Adipocyte (in vitro differentiated cells): Measurements from ENCODE around the gene USP17L27.
"Not testable (repeated sequence)": the region's sequence is repeated elsewhere in the genome, so short reads cannot be mapped to it uniquely, and the experiment has no call there.

Source experiments
- DNase-seq: peaks from one replicate; pipeline ENCODE4 v3.0.0-alpha.2; 2015; ENCODE audit warnings: low read depth
- H3K27me3 ChIP-seq: replicated peaks from 2 replicates; pipeline ENCODE4 v1.7.0; 2013; ENCODE audit warnings: mild to moderate bottlenecking, low read length, moderate library complexity; ENCODE audit not compliant: control insufficient read depth, insufficient read depth
- H3K36me3 ChIP-seq: 2 replicates; pipeline ENCODE4 v1.7.0; 2013; ENCODE audit warnings: low read length, mild to moderate bottlenecking, moderate library complexity; ENCODE audit not compliant: control insufficient read depth, insufficient read depth, severe bottlenecking
- H3K4me1 ChIP-seq: 2 replicates; pipeline ENCODE4 v1.7.0; 2013; ENCODE audit warnings: mild to moderate bottlenecking, low read length, moderate library complexity; ENCODE audit not compliant: control insufficient read depth, insufficient read depth
- H3K4me3 ChIP-seq: 2 replicates; pipeline ENCODE4 v1.7.0; 2013; ENCODE audit warnings: mild to moderate bottlenecking, low read length, moderate library complexity
- H3K9ac ChIP-seq: 2 replicates; pipeline ENCODE4 v1.7.0; 2013; ENCODE audit warnings: mild to moderate bottlenecking, low read length, moderate library complexity
- H3K9me3 ChIP-seq: 2 replicates; pipeline ENCODE4 v1.7.0; 2013; ENCODE audit warnings: mild to moderate bottlenecking, low read length, moderate library complexity; ENCODE audit not compliant: control insufficient read depth

The USP17L27 gene

GRCh38 chr4:9343848-9344247, at the start of gene USP17L27:
Gene USP17L27 (plus strand): TSS chr4:9344148. CDS start chr4:9344148, 0 bp downstream.
- not testable (repeated sequence) for H3K27me3 ChIP-seq, DNase-seq, H3K4me3 ChIP-seq, H3K36me3 ChIP-seq, H3K9ac ChIP-seq, H3K4me1 ChIP-seq, H3K9me3 ChIP-seq

- H3K27me3 ChIP-seq, H3K36me3 ChIP-seq, H3K4me3 ChIP-seq, H3K9ac ChIP-seq, DNase-seq, H3K9me3 ChIP-seq, H3K4me1 ChIP-seq: not testable (repeated sequence)
These were observed 19.8 kb upstream of the USP17L27 start for GRCh38 chr4:9324191-9324590.

- not testable (repeated sequence) for H3K9ac ChIP-seq, H3K27me3 ChIP-seq, DNase-seq, H3K36me3 ChIP-seq, H3K9me3 ChIP-seq, H3K4me3 ChIP-seq, H3K4me1 ChIP-seq
These were observed 19.1 kb upstream of the USP17L27 start, which contains the start of gene USP17L24 for GRCh38 chr4:9324865-9325264. Gene USP17L24 (plus strand): TSS chr4:9325165. CDS start chr4:9325165, 0 bp downstream.

- not testable (repeated sequence) for DNase-seq, H3K9me3 ChIP-seq, H3K36me3 ChIP-seq, H3K27me3 ChIP-seq, H3K4me3 ChIP-seq, H3K9ac ChIP-seq, H3K4me1 ChIP-seq
These were observed 14.3 kb upstream of the USP17L27 start, which contains the start of gene USP17L25 for GRCh38 chr4:9329611-9330010. Gene USP17L25 (plus strand): TSS chr4:9329911. CDS start chr4:9329911, 0 bp downstream.

DNA sequence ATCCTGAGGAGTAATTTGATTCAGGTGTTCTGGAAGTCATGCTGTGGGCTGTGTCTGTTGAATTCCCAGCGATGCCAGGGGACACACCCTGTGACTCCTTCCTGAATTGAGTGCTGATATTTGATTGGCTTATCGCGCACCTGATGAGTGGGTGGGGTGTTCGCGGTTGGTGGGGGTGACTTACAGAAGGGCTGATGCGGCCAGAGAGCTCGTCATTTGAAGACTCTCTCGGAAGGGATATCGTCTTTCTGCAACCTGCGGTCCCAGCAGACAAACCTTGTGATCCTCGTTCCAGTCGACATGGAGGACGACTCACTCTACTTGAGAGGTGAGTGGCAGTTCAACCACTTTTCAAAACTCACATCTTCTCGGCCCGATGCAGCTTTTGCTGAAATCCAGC, 9.6 kb upstream of the USP17L27 start, which contains the start of gene USP17L26:
TSS of gene USP17L26 (plus strand) at position 301 of the 400 bp plus-strand sequence. CDS start at position 301, 0 bp downstream.
- not testable (repeated sequence) for H3K9me3 ChIP-seq, H3K4me1 ChIP-seq, DNase-seq, H3K36me3 ChIP-seq, H3K9ac ChIP-seq, H3K27me3 ChIP-seq, H3K4me3 ChIP-seq

DNA sequence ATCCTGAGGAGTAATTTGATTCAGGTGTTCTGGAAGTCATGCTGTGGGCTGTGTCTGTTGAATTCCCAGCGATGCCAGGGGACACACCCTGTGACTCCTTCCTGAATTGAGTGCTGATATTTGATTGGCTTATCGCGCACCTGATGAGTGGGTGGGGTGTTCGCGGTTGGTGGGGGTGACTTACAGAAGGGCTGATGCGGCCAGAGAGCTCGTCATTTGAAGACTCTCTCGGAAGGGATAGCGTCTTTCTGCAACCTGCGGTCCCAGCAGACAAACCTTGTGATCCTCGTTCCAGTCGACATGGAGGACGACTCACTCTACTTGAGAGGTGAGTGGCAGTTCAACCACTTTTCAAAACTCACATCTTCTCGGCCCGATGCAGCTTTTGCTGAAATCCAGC, 4.8 kb upstream of the USP17L27 start, which contains the start of gene USP17L5:
TSS of gene USP17L5 (plus strand) at position 301 of the 400 bp plus-strand sequence. CDS start at position 301, 0 bp downstream.
- not testable (repeated sequence) for H3K4me1 ChIP-seq, DNase-seq, H3K4me3 ChIP-seq, H3K9me3 ChIP-seq, H3K9ac ChIP-seq, H3K27me3 ChIP-seq, H3K36me3 ChIP-seq

GRCh38 chr4:9348593-9348992, 4.6 kb downstream of the USP17L27 start, which contains the start of gene USP17L28:
Gene USP17L28 (plus strand): TSS chr4:9348893. CDS start chr4:9348893, 0 bp downstream.
- H3K9me3 ChIP-seq, H3K4me3 ChIP-seq, H3K27me3 ChIP-seq, H3K36me3 ChIP-seq, H3K4me1 ChIP-seq, H3K9ac ChIP-seq, DNase-seq: not testable (repeated sequence)

GRCh38 chr4:9350866-9351265, 6.9 kb downstream of the USP17L27 start:
- H3K4me3 ChIP-seq, DNase-seq, H3K4me1 ChIP-seq, H3K36me3 ChIP-seq, H3K27me3 ChIP-seq, H3K9me3 ChIP-seq, H3K9ac ChIP-seq: not testable (repeated sequence)

DNA sequence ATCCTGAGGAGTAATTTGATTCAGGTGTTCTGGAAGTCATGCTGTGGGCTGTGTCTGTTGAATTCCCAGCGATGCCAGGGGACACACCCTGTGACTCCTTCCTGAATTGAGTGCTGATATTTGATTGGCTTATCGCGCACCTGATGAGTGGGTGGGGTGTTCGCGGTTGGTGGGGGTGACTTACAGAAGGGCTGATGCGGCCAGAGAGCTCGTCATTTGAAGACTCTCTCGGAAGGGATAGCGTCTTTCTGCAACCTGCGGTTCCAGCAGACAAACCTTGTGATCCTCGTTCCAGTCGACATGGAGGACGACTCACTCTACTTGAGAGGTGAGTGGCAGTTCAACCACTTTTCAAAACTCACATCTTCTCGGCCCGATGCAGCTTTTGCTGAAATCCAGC, 9.4 kb downstream of the USP17L27 start, which contains the start of gene USP17L29:
TSS of gene USP17L29 (plus strand) at position 301 of the 400 bp plus-strand sequence. CDS start at position 301, 0 bp downstream.
- H3K4me1 ChIP-seq, H3K27me3 ChIP-seq, H3K4me3 ChIP-seq, H3K9ac ChIP-seq, H3K9me3 ChIP-seq, DNase-seq, H3K36me3 ChIP-seq: not testable (repeated sequence)

DNA sequence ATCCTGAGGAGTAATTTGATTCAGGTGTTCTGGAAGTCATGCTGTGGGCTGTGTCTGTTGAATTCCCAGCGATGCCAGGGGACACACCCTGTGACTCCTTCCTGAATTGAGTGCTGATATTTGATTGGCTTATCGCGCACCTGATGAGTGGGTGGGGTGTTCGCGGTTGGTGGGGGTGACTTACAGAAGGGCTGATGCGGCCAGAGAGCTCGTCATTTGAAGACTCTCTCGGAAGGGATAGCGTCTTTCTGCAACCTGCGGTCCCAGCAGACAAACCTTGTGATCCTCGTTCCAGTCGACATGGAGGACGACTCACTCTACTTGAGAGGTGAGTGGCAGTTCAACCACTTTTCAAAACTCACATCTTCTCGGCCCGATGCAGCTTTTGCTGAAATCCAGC, 18.9 kb downstream of the USP17L27 start, which contains the start of gene USP17L30:
TSS of gene USP17L30 (plus strand) at position 301 of the 400 bp plus-strand sequence. CDS start at position 301, 0 bp downstream.
- not testable (repeated sequence) for H3K4me3 ChIP-seq, DNase-seq, H3K9me3 ChIP-seq, H3K27me3 ChIP-seq, H3K9ac ChIP-seq, H3K36me3 ChIP-seq, H3K4me1 ChIP-seq

DNA sequence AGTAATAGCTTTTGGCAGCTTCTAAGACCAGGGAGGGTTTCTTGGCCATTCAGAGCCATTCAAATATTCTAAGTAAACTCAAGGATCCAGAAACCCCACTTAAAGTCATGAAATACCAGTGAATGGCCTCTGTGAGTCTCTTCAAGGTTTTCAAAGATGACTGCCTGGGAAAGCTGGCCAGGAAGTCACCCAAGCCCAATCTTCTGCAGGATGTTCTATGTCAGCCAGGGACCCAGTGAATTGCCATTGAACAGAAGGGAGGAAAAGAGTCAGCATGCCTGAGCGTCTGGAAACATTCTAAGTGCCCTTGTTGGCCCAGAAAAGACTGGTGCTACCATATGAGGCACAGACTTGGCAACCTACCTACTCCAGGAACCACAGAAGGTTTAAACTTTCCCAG, 35.9 kb downstream of the USP17L27 start:
- H3K9me3 ChIP-seq, H3K4me1 ChIP-seq, H3K9ac ChIP-seq, DNase-seq, H3K4me3 ChIP-seq, H3K27me3 ChIP-seq, H3K36me3 ChIP-seq: not testable (repeated sequence)

DNA sequence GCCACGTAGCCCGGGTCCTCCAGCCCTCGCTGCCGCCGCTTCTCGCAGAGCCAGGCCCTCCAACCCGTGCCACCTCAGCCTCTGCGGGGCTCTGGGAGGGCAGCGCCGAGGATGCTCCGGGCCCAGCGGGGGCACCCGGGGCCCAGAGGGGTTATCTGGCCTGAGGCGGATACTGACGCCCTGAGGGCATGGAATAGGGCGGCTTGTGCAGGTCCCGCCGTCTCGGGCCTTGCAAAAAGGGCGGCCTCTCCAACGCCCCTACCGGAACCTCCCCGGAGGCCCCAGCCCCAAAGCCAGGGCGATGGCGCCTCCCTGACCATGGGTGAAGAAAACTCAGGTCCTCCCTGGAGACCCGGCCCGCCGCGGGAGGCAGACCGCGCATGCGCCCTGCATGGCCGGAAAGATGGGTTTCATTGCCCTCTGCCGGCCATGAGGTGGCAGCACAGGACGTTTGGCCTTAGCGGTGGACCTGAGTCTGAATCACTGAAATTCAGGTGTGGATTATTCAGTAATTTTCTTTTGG, 37.1 kb downstream of the USP17L27 start:
- H3K4me1 ChIP-seq, H3K36me3 ChIP-seq, H3K9ac ChIP-seq, DNase-seq, H3K27me3 ChIP-seq, H3K9me3 ChIP-seq: not testable (repeated sequence)
- peak overlapping the region; percentile 70 for H3K4me3 ChIP-seq
